GM12873 (cell line): ENCODE measurements around the gene PARG.
"Not testable (repeated sequence)": the region's sequence is repeated elsewhere in the genome, so short reads cannot be mapped to it uniquely, and the experiment has no call there.

Experiments used
- TF ChIP-seq, protein P1 (sequence below): IDR thresholded peaks from 2 replicates; pipeline ENCODE4 v1.5.1; 2012; ENCODE audit warnings: low read depth, mild to moderate bottlenecking, moderate library complexity, low read length, control low read depth; ENCODE audit not compliant: insufficient read depth; ENCODE audit errors: missing control alignments

PARG gene

DNA sequence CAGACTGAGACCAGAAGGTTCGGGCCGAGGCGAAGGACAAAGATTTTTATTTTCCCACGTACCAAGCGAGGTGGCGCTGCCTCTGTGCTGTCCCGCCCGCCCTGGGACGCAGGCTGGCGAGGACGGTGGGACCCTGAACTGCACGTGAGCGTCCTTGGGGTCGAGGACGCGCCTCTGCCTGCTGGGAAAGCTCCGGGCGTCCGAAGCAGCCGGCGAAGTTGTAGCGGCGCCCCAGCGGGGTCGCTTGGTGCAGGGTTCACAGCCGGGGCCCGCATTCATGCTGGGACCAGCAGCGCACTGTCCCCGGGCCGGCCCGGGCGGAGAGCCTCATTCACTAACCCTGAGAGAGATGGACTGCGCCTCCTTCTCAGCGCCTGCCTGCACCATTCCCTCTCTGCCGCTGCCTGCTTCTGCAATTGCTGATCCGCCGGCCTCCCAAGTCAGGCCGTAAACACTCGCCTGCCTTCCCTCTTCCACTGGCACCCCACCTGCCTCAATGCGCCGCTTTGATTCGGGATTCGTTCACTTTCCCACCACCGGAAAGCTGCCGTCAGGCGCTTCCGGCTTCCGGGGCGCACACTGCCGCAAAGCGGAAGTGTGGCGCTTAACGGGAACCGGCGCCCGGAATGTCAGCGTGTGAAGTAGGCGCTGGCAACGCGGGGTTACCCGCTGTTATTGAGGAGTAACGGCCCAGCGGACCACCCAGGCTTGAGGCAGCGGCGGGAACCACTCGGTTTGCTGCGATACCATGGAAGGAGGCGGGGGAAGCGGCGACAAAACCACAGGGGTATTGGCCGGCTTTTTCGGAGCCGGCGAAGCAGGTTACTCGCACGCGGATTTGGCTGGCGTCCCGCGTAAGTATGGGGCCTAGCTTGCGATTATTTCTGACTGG lies at the start of gene PARG, which contains the start of gene TIMM23B:
Gene PARG, minus strand, starts transcription at position 581 of the 892 bp plus-strand sequence. Its CDS starts 302 bp downstream, at position 279.
Gene TIMM23B, plus strand, starts transcription at position 607 of the 892 bp plus-strand sequence. Its CDS starts 142 bp downstream, at position 749.
- TF ChIP-seq, protein P1, sequence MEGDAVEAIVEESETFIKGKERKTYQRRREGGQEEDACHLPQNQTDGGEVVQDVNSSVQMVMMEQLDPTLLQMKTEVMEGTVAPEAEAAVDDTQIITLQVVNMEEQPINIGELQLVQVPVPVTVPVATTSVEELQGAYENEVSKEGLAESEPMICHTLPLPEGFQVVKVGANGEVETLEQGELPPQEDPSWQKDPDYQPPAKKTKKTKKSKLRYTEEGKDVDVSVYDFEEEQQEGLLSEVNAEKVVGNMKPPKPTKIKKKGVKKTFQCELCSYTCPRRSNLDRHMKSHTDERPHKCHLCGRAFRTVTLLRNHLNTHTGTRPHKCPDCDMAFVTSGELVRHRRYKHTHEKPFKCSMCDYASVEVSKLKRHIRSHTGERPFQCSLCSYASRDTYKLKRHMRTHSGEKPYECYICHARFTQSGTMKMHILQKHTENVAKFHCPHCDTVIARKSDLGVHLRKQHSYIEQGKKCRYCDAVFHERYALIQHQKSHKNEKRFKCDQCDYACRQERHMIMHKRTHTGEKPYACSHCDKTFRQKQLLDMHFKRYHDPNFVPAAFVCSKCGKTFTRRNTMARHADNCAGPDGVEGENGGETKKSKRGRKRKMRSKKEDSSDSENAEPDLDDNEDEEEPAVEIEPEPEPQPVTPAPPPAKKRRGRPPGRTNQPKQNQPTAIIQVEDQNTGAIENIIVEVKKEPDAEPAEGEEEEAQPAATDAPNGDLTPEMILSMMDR = not testable (repeated sequence)

DNA sequence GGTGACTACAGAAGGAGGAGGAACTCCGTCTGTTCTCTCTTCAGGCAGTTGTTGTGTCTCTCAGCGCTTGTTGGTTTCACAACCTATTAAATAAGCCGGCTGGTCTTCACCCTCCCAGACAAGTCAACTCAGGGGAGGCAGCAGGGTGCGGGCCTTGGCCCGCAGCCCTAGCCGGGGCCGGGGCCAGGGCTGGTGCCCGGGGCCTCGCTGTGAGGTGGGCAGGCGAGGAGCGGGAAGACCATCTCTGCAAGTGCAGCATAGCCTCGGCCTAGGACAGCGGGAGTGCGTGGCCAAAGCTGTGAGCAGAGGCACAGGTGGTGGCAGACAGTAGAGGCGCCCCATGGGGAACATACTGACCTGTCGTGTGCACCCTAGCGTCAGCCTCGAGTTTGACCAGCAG lies 46.5 kb upstream of the PARG start, which contains the start of gene AGAP6:
Gene AGAP6, plus strand, starts transcription at position 31 of the 400 bp plus-strand sequence. Its CDS starts 310 bp downstream, at position 341.
- TF ChIP-seq, protein P1 = not testable (repeated sequence)

DNA sequence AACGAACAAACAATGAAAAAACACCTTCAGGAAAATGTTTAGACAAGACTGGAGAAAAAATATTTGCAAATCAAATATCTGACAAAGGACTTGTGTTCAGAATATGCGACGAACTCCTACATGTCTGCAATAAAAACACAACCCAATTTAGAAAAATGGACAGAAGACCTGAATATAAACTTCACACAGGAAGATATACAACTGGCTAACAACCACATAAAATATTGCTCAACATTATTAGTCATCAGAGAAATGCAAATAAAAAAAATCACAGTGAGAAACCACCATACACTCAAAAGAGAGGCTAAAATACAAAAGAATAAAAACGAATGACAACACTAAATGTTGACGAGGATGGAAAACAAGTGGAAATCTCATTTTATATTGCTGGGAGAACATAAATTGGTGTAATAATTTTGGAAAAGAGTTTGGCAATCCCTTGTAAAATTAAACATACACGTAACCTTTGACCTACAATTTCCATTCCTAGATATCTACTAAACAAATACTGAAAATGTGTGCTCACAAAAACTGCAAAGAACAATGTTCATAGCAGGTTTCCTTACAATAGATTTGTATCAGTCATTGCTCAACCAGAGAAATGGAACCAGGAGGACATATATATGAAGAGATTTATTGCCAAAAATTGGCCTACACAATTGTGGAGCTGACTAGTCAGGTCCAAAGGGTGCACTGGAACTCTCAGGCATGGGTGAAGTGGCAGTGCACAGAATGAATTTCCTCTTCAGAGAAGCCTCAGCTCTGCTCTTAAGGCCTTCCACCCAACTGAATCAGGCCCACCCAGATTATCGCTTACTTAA lies 96.8 kb downstream of the PARG start:
- TF ChIP-seq, protein P1 = no peak

GRCh38 chr10:49841615-49842332 lies 100.1 kb downstream of the PARG start:
- TF ChIP-seq, protein P1 = no peak

DNA sequence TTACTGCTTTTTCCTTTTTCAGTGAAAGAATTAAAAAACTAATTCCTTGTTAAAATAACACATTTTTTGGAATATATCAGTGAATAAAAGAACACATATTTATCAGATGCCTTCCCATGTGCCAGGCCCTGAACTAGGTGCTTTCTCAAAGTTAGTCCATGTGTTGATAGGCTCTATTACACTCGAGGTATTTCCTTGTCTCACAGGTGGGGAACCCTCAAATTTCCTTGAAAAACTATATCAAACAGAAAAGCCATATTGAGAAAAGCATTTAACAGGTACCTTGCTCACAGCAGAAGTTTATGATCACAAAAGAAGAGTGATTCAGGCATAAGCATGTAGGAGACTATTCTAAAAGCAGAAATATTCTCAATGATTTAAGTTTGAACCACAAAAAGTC lies 104.1 kb downstream of the PARG start:
- TF ChIP-seq, protein P1 = no peak

GRCh38 chr10:49837051-49837478 lies 104.8 kb downstream of the PARG start:
- TF ChIP-seq, protein P1 = no peak
